Vagina (tissue), 2 donors: ENCODE data around the gene SUPT20HL1.

Experiments used
- POLR2A ChIP-seq, 2 donors: fragments of 450-650 bp; IDR thresholded peaks; one replicate each; pipeline ENCODE4 v1.6.1; 2017; ENCODE audit warnings: antibody characterized with exemption in 2 of 2, mild to moderate bottlenecking in 2 of 2, moderate library complexity in 2 of 2
- POLR2AphosphoS5 ChIP-seq, 2 donors: sonication (generic); formaldehyde crosslinking; IDR thresholded peaks; one replicate each; pipeline ENCODE4 v1.9.0; 2017; ENCODE audit warnings: antibody characterized with exemption in 2 of 2, mild to moderate bottlenecking in 2 of 2, low read depth in 1 of 2; ENCODE audit not compliant: insufficient read depth in 1 of 2
- TF ChIP-seq, protein P1 (sequence below), 3 experiments: fragments of 450-650 bp in 2 of 3; fragments of 200-600 bp in 1 of 3; sonication (generic) in 1 of 3; IDR thresholded peaks; one replicate each; pipeline ENCODE4 v1.5.1; 2017 to 2019; ENCODE audit warnings: antibody characterized with exemption in 3 of 3, mild to moderate bottlenecking in 2 of 3, moderate library complexity in 2 of 3

DNA sequence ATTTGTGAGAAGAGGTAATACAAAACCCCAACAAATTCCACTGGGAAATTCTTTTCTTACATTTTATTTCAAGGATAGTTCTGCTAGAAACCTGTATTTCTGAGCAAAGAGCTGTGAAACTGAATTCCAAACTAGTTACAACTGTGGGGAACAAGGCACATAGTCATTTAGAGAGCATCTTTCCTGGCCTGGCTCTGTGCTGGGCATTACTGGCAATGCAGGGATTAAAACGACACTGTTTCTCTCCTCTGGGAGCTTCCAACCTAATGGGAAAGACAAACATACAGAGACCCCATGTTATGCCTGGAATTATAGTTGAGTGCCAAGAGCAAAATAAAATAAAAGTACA lies 36.5 kb downstream of the SUPT20HL1 start:
- TF ChIP-seq, protein P1, sequence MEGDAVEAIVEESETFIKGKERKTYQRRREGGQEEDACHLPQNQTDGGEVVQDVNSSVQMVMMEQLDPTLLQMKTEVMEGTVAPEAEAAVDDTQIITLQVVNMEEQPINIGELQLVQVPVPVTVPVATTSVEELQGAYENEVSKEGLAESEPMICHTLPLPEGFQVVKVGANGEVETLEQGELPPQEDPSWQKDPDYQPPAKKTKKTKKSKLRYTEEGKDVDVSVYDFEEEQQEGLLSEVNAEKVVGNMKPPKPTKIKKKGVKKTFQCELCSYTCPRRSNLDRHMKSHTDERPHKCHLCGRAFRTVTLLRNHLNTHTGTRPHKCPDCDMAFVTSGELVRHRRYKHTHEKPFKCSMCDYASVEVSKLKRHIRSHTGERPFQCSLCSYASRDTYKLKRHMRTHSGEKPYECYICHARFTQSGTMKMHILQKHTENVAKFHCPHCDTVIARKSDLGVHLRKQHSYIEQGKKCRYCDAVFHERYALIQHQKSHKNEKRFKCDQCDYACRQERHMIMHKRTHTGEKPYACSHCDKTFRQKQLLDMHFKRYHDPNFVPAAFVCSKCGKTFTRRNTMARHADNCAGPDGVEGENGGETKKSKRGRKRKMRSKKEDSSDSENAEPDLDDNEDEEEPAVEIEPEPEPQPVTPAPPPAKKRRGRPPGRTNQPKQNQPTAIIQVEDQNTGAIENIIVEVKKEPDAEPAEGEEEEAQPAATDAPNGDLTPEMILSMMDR (IDR thresholded peaks at IDR 0.05) = no peak
- no peak for TF ChIP-seq POLR2AphosphoS5 (IDR thresholded peaks at IDR 0.05; ENCODE audit: insufficient read depth in 1 of 2, low read depth in 1 of 2)
- TF ChIP-seq POLR2A (IDR thresholded peaks at IDR 0.05) = no peak
